ENCODE data around the gene MTREX. TPM values are rescaled to one million over a fixed set of nuclear protein-coding genes. Genes with fewer than 3 reads are reported as not detected.

MTREX gene
- total RNA-seq, 1 donor from 2014 or later, result 35.7 TPM

- no peak for DNase-seq (ENCODE audit: low read depth)
- Histone ChIP-seq H3K27me3 (ENCODE audit: control insufficient read depth, insufficient read depth, low read length) (no peaks in the 10 kb centered on the region), H3K4me3 (ENCODE audit: low read depth, low read length) (no peak overlapping the region), H3K36me3 (ENCODE audit: control insufficient read depth, insufficient read depth, low read length) (peaks cover under 1% of the 10 kb centered on the region)
- TF ChIP-seq CTCF (IDR thresholded peaks at IDR 0.05; ENCODE audit: insufficient read depth, low read length, poor library complexity, severe bottlenecking), result no peak
These were observed 18.0 kb upstream of the MTREX start for GRCh38 chr5:55289808-55290207.

- peaks cover 2% of the 10 kb centered on the region for H3K36me3 ChIP-seq (ENCODE audit: control insufficient read depth, insufficient read depth, low read length)
- DNase-seq (ENCODE audit: low read depth), result no peak
- H3K4me3 ChIP-seq (ENCODE audit: low read depth, low read length), result no peak overlapping the region
- no peaks in the 10 kb centered on the region for H3K27me3 ChIP-seq (ENCODE audit: control insufficient read depth, insufficient read depth, low read length)
- TF ChIP-seq CTCF (IDR thresholded peaks at IDR 0.05; ENCODE audit: insufficient read depth, low read length, poor library complexity, severe bottlenecking), result no peak
These were observed 16.8 kb upstream of the MTREX start for GRCh38 chr5:55290991-55291390.

DNA sequence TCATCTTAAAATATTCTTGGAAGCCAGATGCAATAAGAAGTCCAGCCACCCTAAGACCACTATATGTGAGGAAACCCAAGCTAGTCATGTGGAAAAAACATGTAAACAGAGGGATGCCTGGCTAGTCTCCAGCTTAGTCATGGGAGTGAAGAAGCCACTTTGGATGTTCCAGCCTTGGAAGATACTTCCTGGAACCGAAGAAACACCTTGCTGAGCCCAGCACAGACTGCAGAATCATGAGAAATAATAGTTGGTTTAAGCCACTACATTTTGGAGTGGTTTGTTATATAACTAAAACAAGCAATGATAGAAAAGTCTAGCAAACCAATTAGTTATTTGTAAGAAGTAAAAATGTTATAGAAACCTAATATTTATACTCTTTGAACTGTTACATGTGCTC, 12.9 kb upstream of the MTREX start:
- Histone ChIP-seq H3K27me3 (ENCODE audit: control insufficient read depth, insufficient read depth, low read length) (no peaks in the 10 kb centered on the region), H3K4me3 (ENCODE audit: low read depth, low read length) (no peak overlapping the region), H3K36me3 (ENCODE audit: control insufficient read depth, insufficient read depth, low read length) (peaks cover 2% of the 10 kb centered on the region)
- DNase-seq (ENCODE audit: low read depth), result no peak
- no peak for TF ChIP-seq CTCF (IDR thresholded peaks at IDR 0.05; ENCODE audit: insufficient read depth, low read length, poor library complexity, severe bottlenecking)

DNA sequence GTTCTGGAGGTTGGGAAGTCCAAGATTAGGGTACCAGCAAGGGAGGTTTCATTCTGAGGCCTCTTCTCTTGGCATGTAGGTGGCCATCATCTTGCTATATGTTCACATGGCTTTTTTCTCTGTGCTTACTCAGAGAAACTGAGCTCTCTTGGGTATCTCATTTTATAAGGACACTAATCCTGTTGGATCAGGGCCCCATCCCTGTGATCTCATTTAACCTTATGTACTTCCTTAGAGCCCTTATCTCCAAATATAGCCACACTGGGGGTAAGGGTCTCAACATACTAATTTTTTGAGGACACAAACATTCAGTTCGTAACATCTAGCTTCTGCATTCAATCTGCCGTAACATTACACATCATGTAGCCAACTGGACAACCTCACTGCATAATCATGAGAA, 6.9 kb upstream of the MTREX start:
- H3K27me3 ChIP-seq (ENCODE audit: control insufficient read depth, insufficient read depth, low read length), result no peaks in the 10 kb centered on the region
- DNase-seq (ENCODE audit: low read depth), result no peak
- no peak overlapping the region for H3K4me3 ChIP-seq (ENCODE audit: low read depth, low read length)
- H3K36me3 ChIP-seq (ENCODE audit: control insufficient read depth, insufficient read depth, low read length), result no peaks in the 10 kb centered on the region
- no peak for TF ChIP-seq CTCF (IDR thresholded peaks at IDR 0.05; ENCODE audit: insufficient read depth, low read length, poor library complexity, severe bottlenecking)

DNA sequence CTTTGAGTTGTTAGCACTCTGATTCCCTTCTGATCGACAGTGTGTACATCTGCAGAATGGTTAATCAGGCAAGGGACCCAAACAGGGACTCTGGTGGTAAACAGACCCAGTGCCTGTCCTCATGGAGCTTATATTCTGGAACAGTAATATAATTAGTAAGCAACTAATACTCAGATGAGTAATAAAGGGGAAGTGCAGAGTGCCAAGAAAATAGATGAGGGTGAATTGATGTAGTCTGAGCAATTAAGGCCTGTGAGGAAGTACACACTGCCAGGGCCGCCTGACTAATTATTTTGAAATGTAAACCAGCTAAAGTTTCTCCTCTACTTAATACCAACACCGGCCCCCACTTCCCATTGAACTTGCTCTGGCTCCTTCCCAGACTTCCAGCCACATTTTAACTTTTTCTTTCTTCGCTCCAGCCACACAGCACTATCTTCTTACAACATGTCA, 4.5 kb upstream of the MTREX start:
- H3K27me3 ChIP-seq (ENCODE audit: control insufficient read depth, insufficient read depth, low read length), result no peaks in the 10 kb centered on the region
- peak; percentile 21 for DNase-seq (ENCODE audit: low read depth)
- no peaks in the 10 kb centered on the region for H3K36me3 ChIP-seq (ENCODE audit: control insufficient read depth, insufficient read depth, low read length)
- no peak for TF ChIP-seq CTCF (IDR thresholded peaks at IDR 0.05; ENCODE audit: insufficient read depth, low read length, poor library complexity, severe bottlenecking)
- no peak overlapping the region for H3K4me3 ChIP-seq (ENCODE audit: low read depth, low read length)

- no peaks in the 10 kb centered on the region for H3K27me3 ChIP-seq (ENCODE audit: control insufficient read depth, insufficient read depth, low read length)
- TF ChIP-seq CTCF (IDR thresholded peaks at IDR 0.05; ENCODE audit: insufficient read depth, low read length, poor library complexity, severe bottlenecking), result no peak
- DNase-seq (ENCODE audit: low read depth), result no peak
- no peak overlapping the region for H3K4me3 ChIP-seq (ENCODE audit: low read depth, low read length)
- H3K36me3 ChIP-seq (ENCODE audit: control insufficient read depth, insufficient read depth, low read length), result no peaks in the 10 kb centered on the region
These were observed 3.2 kb upstream of the MTREX start for GRCh38 chr5:55304584-55304983.
